ENCODE measurements around the gene TMEM41A.

TMEM41A gene
- 34.0 to 37.6 reads per million in 2 donors for total RNA-seq

- DNase-seq, result peak; percentile 80
Observed at GRCh38 chr3:185498503-185499396, at the start of gene TMEM41A. TSS of gene TMEM41A (minus strand) at chr3:185499035. CDS start at chr3:185498961, 74 bp downstream.

GRCh38 chr3:185540695-185541094 is 41.9 kb upstream of the TMEM41A start:
- DNase-seq, result no peak

GRCh38 chr3:185539934-185540333 is 41.1 kb upstream of the TMEM41A start:
- DNase-seq, result no peak

GRCh38 chr3:185537369-185537970 is 38.6 kb upstream of the TMEM41A start:
- no peak for DNase-seq

GRCh38 chr3:185534511-185534910 is 35.7 kb upstream of the TMEM41A start:
- no peak for DNase-seq

- no peak for DNase-seq
Observed at GRCh38 chr3:185532901-185533300, 34.1 kb upstream of the TMEM41A start.

GRCh38 chr3:185530856-185531255 is 32.0 kb upstream of the TMEM41A start:
- no peak for DNase-seq

- DNase-seq, result no peak
Observed at GRCh38 chr3:185528532-185528931, 29.7 kb upstream of the TMEM41A start.

- no peak for DNase-seq
Observed at GRCh38 chr3:185527364-185527763, 28.5 kb upstream of the TMEM41A start.

GRCh38 chr3:185526349-185526951 is 27.6 kb upstream of the TMEM41A start:
- DNase-seq, result no peak

- DNase-seq, result no peak
Observed at GRCh38 chr3:185521349-185522138, 22.7 kb upstream of the TMEM41A start.

GRCh38 chr3:185519021-185519420 is 20.2 kb upstream of the TMEM41A start:
- no peak for DNase-seq

GRCh38 chr3:185517387-185518130 is 18.7 kb upstream of the TMEM41A start:
- no peak for DNase-seq

- no peak for DNase-seq
Observed at GRCh38 chr3:185511711-185512110, 12.9 kb upstream of the TMEM41A start.

GRCh38 chr3:185508335-185508991 is 9.6 kb upstream of the TMEM41A start:
- no peak for DNase-seq

- DNase-seq, result no peak
Observed at GRCh38 chr3:185507883-185508282, 9.0 kb upstream of the TMEM41A start.

GRCh38 chr3:185504636-185505035 is 5.8 kb upstream of the TMEM41A start:
- no peak for DNase-seq

GRCh38 chr3:185503521-185503920 is 4.7 kb upstream of the TMEM41A start:
- no peak for DNase-seq

GRCh38 chr3:185502987-185503386 is 4.2 kb upstream of the TMEM41A start:
- no peak for DNase-seq

- DNase-seq, result no peak
Observed at GRCh38 chr3:185490241-185490640, 8.6 kb downstream of the TMEM41A start.

GRCh38 chr3:185489462-185489861 is 9.4 kb downstream of the TMEM41A start:
- no peak for DNase-seq

- DNase-seq, result no peak
Observed at GRCh38 chr3:185488465-185488864, 10.4 kb downstream of the TMEM41A start.
